GM15510 (cell line): ENCODE measurements around the gene OSBPL1A.

Experiments
- POLR2A ChIP-seq: IDR thresholded peaks from 3 replicates; pipeline ENCODE4 v1.6.1; 2011; ENCODE audit warnings: borderline replicate concordance; ENCODE audit not compliant: insufficient read length; ENCODE audit errors: extremely low read depth

The OSBPL1A gene

DNA sequence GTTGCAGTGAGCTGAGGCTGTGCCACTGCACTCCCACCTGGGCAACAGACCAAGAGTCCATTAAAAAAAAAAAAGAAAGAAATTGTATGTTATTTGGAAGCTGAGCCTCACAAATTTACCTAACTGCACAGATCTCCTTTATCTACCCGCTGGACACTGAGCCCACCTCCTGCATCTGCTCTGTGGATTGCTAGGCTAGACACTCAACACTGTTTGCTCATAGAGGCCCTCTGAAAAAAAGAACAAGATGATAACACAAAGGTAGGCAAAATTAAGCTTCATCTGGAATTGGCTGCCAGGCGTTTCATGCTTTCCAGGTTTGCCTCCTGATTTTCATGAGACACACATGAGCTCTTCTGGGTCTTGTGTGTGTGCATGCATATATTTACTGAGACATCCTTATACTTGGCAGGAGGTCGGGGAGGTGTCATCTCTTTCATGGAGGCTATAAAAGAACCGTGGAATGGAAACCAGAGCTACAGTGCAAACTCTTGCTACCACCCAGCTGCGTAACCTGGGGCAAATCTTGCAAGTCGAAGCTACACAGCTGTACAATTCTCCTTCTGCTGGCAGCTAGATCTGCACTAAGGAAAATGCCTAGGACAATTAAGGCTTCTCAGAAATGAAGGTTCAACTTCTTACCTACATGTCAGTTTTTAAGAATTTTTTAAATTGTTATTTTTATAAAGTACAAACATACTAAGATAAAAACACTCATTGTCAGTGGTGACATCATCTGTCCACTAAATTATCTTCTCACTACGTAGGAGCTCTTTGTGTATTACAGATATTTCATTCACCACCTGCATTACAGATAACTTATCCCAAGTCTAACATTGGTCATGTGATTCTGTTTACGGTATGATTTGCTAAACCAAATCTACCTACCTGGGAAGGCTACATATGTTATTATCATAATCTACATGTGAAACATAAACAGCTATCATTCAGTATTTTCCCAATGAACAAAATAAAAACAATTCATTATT, 195.6 kb downstream of the OSBPL1A start:
- no peak for TF ChIP-seq POLR2A

DNA sequence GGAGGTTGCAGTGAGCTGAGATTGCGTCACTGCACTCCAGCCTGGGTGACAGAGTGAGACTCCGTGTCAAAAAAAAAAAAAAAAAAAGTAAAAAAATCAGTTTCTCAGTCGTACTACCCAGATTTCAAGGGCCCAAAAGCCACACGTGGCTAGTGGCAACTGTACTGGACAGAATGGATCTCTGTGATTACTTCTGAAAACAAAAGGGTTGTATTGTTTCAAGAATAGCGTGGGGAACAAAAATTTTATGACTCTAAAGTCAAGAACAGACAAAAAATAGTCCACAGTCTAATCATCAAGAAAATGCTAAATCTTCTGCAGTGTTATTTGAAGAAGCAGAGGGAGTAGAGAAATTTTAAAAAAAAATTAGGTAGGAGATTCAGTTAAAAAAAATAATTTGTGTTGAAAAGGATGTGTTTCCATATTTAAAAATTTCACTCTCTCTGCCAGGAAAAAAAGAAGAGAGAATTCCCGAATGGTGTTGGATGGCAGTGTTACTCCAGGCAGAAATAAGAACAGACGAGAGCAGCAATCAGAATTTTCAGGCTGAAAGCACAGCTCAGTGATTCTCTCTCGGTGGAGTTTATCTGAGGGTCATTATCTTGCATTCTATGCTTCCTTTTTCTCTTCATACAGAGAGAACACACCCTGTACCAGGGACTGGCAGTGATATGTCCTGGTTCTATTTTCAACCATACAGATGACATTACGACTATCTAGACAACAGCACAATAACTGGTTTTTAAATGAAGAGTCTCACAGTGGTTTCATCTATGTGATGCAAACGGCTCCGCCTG, 196.9 kb downstream of the OSBPL1A start:
- TF ChIP-seq POLR2A: no peak

- TF ChIP-seq POLR2A: no peak
Measured at GRCh38 chr18:24199372-24199962, 198.2 kb downstream of the OSBPL1A start.

DNA sequence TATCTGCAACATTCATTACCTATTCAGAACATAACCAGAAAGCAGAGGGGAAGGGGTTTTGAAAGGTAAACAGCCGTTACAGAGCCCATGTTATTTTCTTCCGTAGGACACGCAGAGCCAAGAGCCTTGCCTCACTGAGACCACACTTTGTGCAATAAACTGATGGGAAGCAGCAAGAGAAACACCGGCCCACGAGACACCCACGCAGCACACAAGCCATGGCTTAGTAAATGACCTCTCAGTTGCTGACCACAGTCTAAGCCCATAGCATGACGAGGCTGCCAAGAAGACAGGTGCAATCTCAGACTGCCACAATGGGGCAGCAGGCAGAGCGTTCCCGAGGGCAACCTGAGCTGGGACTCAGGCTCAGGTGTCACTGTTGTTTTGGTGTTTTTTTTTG, 199.2 kb downstream of the OSBPL1A start:
- no peak for TF ChIP-seq POLR2A

GRCh38 chr18:24197412-24197811, 200.2 kb downstream of the OSBPL1A start:
- TF ChIP-seq POLR2A: no peak

GRCh38 chr18:24196764-24197163, 200.9 kb downstream of the OSBPL1A start:
- TF ChIP-seq POLR2A: no peak

GRCh38 chr18:24195296-24196053, 202.1 kb downstream of the OSBPL1A start:
- no peak for TF ChIP-seq POLR2A

GRCh38 chr18:24190590-24190989, 207.0 kb downstream of the OSBPL1A start:
- no peak for TF ChIP-seq POLR2A

DNA sequence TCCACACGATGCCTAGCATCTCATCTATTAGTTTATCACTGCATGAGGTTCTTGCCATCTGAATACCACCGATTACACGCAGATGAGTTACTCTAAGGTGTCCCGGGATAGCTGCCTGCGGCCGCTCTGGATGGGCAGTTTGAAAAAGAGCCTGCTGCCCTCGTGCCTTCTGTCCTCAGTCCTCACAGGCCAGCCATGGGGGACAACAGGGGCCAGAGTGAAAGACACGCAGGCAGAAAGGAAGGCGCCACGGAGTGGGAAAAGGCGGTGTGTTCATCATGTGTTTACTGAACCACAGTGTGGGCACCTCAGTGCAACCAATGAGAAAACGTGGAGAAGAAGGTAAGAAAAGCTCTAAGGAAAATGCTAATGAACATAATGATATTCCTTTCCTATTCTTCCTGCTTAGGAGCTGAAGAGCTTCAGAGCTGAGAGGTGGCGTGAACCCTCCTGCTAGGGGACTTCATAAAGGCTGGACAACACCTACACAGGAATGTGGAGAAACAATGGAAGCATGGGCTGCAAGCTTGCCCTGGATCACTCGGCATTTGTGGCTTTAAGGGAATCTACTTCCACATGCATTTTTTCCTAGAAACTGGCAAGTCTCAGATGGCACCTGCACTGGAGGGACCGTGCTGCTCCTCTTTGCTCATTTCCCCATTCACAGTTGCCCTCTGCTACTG, 207.8 kb downstream of the OSBPL1A start:
- no peak for TF ChIP-seq POLR2A

DNA sequence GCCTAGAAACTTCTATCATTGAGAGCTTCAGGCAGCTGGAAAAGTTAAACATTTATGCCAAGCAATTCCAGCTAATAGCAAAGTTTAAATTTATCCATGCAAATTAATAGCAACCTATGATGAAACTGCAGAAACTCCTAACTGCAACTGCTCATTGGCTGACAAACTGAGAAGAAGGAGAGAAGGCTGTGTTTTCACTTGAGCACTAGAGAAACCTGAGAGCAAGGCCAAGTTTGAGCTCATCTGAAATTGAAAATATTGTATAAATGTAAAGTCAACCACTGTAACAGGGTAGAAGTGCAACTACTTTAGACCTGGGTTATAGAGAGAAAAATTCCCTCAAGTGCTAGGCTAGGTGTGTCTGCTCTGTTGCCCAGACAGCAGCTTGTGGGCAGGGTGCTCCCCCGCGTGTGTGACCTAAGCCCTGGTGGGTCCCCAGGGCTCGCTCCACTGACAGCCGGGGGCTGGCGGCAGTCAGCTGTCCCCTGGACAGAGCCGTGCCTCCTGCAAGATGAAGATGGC, 208.6 kb downstream of the OSBPL1A start:
- no peak for TF ChIP-seq POLR2A

DNA sequence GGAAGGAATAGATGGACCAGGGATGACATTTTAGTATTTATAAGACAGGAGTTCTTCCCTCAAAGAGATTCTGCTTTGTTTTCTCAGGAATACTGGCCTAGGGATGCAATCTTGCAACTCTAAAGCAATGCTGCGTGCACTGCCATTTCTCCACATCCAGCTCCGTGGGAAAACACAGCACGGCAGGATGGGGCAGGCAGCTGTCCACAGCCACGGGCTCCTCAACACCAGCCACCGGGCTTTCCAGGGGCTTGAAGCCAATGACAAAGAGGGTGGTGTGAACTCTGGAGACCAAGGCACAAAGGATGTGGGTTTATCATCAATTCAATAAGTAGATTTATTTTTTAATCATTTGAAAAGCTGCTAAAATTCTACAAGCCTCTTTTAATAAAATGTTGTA, 209.5 kb downstream of the OSBPL1A start:
- no peak for TF ChIP-seq POLR2A

- TF ChIP-seq POLR2A: no peak
Measured at GRCh38 chr18:24187689-24188088, 209.9 kb downstream of the OSBPL1A start.

DNA sequence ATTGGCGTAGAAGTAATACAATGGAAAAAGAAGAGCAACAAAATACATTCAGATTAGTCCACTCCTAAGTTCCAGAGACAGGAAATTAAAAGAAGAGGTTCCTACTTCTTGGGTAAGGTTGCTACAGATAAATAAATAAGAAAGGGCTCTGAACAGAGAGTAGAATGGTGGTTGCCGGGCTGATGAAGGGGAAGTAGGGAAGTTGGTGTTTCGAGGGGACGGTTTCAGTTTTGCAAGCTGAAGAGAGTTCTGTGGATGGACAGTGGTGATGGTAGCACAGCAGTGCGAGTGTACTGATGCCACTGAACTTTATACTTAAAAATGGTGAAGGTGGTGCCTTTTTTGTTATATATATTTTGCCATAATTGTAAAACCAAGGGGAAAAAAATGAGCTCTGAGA, 210.6 kb downstream of the OSBPL1A start:
- TF ChIP-seq POLR2A: no peak

DNA sequence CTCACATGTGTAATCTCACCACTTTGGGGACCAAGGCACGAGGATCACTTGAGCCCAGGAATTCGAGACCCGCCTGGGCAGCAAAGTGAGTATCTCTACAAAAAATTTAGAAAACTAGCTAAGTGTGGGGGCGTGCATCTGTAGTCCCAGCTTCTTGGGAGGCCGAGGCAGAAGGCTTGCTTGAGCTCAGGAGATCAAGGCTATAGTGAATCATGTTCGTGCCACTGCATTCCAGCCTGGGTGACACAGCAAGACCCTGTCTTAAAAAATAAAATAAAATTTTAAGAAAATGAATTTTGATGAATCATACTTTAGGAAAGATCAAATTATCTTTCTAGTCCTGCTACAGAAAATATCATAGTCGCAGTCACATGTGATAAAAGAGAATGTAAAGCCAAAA, 211.8 kb downstream of the OSBPL1A start:
- no peak for TF ChIP-seq POLR2A

- no peak for TF ChIP-seq POLR2A
Measured at GRCh38 chr18:24181806-24182205, 215.8 kb downstream of the OSBPL1A start.

- TF ChIP-seq POLR2A: no peak
Measured at GRCh38 chr18:24180048-24180447, 217.6 kb downstream of the OSBPL1A start.
